ENCODE data around the gene JSRP1. TPM values are rescaled to one million over a fixed set of nuclear protein-coding genes. Genes with fewer than 3 reads are reported as not detected.

The JSRP1 gene
- total and polyA plus RNA-seq, 2 donors (not counting 1 experiment from before 2014, with no cell fraction given): not detected

DNA sequence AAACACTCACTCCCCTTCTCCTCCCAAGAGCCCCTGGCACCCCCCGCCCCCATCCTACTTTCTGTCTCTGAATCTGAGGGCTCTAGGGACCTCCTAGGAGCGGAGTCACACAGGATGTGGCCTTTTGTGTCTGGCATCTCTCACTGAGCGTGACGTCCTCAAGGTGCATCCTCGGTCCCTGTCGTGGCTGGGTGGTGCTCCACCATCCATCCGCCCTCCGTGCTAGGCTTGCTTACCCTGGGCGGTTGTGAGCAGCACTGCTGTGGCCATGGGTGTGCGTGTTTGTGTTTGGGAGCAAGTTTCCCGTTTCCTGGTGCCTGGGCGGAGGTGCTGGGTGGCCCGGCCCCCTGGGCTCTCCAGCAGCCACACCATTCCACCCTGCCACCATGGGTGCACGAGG is 32.3 kb downstream of the JSRP1 start:
- Histone ChIP-seq H2AFZ (ENCODE audit: low read length) (no peak overlapping the region), H3K4me1 (ENCODE audit: control insufficient read depth, extremely low read depth, insufficient read depth, low read length) (no peaks in the 10 kb centered on the region), H3K9me3 (ENCODE audit: control insufficient read depth, insufficient read depth, low read depth, low read length) (no peaks in the 10 kb centered on the region), H4K20me1 (ENCODE audit: control insufficient read depth, extremely low read depth, insufficient read depth, low read length) (no peaks in the 10 kb centered on the region), H3K9ac (ENCODE audit: insufficient read depth, low read length) (no peak overlapping the region), H3K79me2 (ENCODE audit: control insufficient read depth, insufficient read depth, low read length) (peaks cover 4% of the 10 kb centered on the region), H3K27me3 (ENCODE audit: control insufficient read depth, insufficient read depth, low read length) (no peaks in the 10 kb centered on the region), H3K4me3 (replicated peaks in 1 of 4; ENCODE audit: control extremely low read depth in 1 of 4, insufficient read depth in 1 of 4, low read depth in 3 of 4, low read length in 4 of 4) (no peak overlapping the region), H3K4me2 (ENCODE audit: extremely low read depth, insufficient read depth, low read length) (no peak overlapping the region), H3K36me3 (ENCODE audit: control insufficient read depth, insufficient read depth, low read length) (peaks cover 43% of the 10 kb centered on the region), H3K27ac (ENCODE audit: insufficient read depth, low read length) (no peak overlapping the region)
- TF ChIP-seq, protein P1, sequence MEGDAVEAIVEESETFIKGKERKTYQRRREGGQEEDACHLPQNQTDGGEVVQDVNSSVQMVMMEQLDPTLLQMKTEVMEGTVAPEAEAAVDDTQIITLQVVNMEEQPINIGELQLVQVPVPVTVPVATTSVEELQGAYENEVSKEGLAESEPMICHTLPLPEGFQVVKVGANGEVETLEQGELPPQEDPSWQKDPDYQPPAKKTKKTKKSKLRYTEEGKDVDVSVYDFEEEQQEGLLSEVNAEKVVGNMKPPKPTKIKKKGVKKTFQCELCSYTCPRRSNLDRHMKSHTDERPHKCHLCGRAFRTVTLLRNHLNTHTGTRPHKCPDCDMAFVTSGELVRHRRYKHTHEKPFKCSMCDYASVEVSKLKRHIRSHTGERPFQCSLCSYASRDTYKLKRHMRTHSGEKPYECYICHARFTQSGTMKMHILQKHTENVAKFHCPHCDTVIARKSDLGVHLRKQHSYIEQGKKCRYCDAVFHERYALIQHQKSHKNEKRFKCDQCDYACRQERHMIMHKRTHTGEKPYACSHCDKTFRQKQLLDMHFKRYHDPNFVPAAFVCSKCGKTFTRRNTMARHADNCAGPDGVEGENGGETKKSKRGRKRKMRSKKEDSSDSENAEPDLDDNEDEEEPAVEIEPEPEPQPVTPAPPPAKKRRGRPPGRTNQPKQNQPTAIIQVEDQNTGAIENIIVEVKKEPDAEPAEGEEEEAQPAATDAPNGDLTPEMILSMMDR (conservative IDR thresholded peaks at IDR 0.05 in 1 of 2, IDR thresholded peaks at IDR 0.05 in 1 of 2; ENCODE audit: low read depth in 1 of 2, low read length in 2 of 2): no peak
- no peak for TF ChIP-seq EZH2 (IDR thresholded peaks at IDR 0.05; ENCODE audit: low read length, missing control alignments)
- DNase-seq (ENCODE audit: low read depth in 2 of 2): no peak

DNA sequence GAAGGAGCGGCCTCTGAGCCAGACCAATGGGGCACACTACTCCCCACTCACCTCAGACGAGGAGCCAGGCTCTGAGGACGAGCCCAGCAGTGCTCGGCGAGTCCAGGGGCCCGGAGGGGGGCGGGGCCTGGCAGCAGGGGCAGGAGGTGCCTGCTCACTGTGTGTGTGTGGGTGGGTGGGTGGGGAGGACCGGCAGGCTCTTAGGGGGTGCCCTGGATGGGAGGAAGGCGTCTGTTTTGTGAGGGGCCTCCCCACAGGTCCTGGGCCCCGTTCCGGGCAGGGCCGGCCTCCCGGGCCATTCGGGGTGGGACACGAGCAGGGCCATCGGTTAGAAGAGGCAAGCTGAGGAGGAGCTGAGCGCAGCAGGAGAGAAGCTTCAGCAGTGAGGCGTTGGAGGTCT is 32.8 kb downstream of the JSRP1 start:
- no peak for TF ChIP-seq EZH2 (IDR thresholded peaks at IDR 0.05; ENCODE audit: low read length, missing control alignments)
- Histone ChIP-seq H3K9me3 (ENCODE audit: control insufficient read depth, insufficient read depth, low read depth, low read length) (no peaks in the 10 kb centered on the region), H4K20me1 (ENCODE audit: control insufficient read depth, extremely low read depth, insufficient read depth, low read length) (no peaks in the 10 kb centered on the region), H3K36me3 (ENCODE audit: control insufficient read depth, insufficient read depth, low read length) (peaks cover 37% of the 10 kb centered on the region), H3K27me3 (ENCODE audit: control insufficient read depth, insufficient read depth, low read length) (no peaks in the 10 kb centered on the region), H3K79me2 (ENCODE audit: control insufficient read depth, insufficient read depth, low read length) (peaks cover 4% of the 10 kb centered on the region), H2AFZ (ENCODE audit: low read length) (no peak overlapping the region), H3K4me2 (ENCODE audit: extremely low read depth, insufficient read depth, low read length) (no peak overlapping the region), H3K4me1 (ENCODE audit: control insufficient read depth, extremely low read depth, insufficient read depth, low read length) (no peaks in the 10 kb centered on the region), H3K9ac (ENCODE audit: insufficient read depth, low read length) (no peak overlapping the region), H3K4me3 (replicated peaks in 1 of 4; ENCODE audit: control extremely low read depth in 1 of 4, insufficient read depth in 1 of 4, low read depth in 3 of 4, low read length in 4 of 4) (no peak overlapping the region), H3K27ac (ENCODE audit: insufficient read depth, low read length) (no peak overlapping the region)
- no peak for DNase-seq (ENCODE audit: low read depth in 2 of 2)

DNA sequence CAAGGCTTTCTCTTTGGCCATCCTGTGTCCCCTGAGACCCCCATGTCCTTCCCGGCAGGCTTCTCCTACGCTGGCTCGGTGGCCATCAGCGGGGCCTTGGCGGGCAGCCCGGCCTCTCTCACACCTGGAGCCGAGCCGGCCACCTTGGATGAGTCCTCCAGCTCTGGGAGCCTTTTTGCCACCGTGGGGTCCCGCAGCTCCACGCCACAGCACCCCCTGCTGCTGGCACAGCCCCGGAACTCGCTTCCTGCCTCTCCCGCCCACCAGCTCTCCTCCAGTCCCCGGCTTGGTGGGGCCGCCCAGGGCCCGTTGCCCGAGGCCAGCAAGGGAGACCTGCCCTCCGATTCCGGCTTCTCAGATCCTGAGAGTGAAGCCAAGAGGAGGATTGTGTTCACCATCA is 34.3 kb downstream of the JSRP1 start:
- no peaks in the 10 kb centered on the region for H3K4me1 ChIP-seq (ENCODE audit: control insufficient read depth, extremely low read depth, insufficient read depth, low read length)
- H3K36me3 ChIP-seq (ENCODE audit: control insufficient read depth, insufficient read depth, low read length): peaks cover 44% of the 10 kb centered on the region
- no peak overlapping the region for H3K9ac ChIP-seq (ENCODE audit: insufficient read depth, low read length)
- H3K79me2 ChIP-seq (ENCODE audit: control insufficient read depth, insufficient read depth, low read length): peaks cover 4% of the 10 kb centered on the region
- H2AFZ ChIP-seq (ENCODE audit: low read length): no peak overlapping the region
- no peak overlapping the region for H3K4me3 ChIP-seq (replicated peaks in 1 of 4; ENCODE audit: control extremely low read depth in 1 of 4, insufficient read depth in 1 of 4, low read depth in 3 of 4, low read length in 4 of 4)
- no peak overlapping the region for H3K27ac ChIP-seq (ENCODE audit: insufficient read depth, low read length)
- DNase-seq (ENCODE audit: low read depth in 2 of 2): no peak
- H4K20me1 ChIP-seq (ENCODE audit: control insufficient read depth, extremely low read depth, insufficient read depth, low read length): no peaks in the 10 kb centered on the region
- TF ChIP-seq, protein P1 (conservative IDR thresholded peaks at IDR 0.05 in 1 of 2, IDR thresholded peaks at IDR 0.05 in 1 of 2; ENCODE audit: low read depth in 1 of 2, low read length in 2 of 2): peak; percentile 13 to 20
- no peak for TF ChIP-seq EZH2 (IDR thresholded peaks at IDR 0.05; ENCODE audit: low read length, missing control alignments)
- H3K27me3 ChIP-seq (ENCODE audit: control insufficient read depth, insufficient read depth, low read length): no peaks in the 10 kb centered on the region
- H3K4me2 ChIP-seq (ENCODE audit: extremely low read depth, insufficient read depth, low read length): no peak overlapping the region
- no peaks in the 10 kb centered on the region for H3K9me3 ChIP-seq (ENCODE audit: control insufficient read depth, insufficient read depth, low read depth, low read length)

Measured in fibroblast of lung (primary cell).